Activated CD8-positive, alpha-beta T cell treated with anti-CD3 and anti-CD28 coated beads for 36 hours (primary cell): ENCODE results near the gene FAM120A. TPM values are rescaled to one million over a fixed set of nuclear protein-coding genes. Genes with fewer than 3 reads are reported as not detected.

ENCODE experiments used
- ATAC-seq: fragments of 200-7000 bp; cut with Tn5 transposase; one replicate; pipeline ENCODE4 v1.10.0; 2021; ENCODE audit warnings: mild to moderate bottlenecking, moderate library complexity
- CTCF ChIA-PET: fragments of 350-600 bp; sonication (Branson Sonifier 250); formaldehyde crosslinking; loops from one replicate; lab custom pipeline; 2021; ENCODE audit warnings: antibody characterized with exemption; lab: Charles Lee
- POLR2A ChIA-PET: fragments of 350-600 bp; sonication (Branson Sonifier 250); formaldehyde crosslinking; loops from one replicate; lab custom pipeline; 2021; ENCODE audit warnings: antibody characterized with exemption; lab: Charles Lee
- DNase-seq: peaks from one replicate; pipeline ENCODE4 v3.0.0-alpha.2; 2020
- H3K27ac Mint-ChIP-seq: one replicate; pipeline ENCODE4 v1.8.0; 2021; ENCODE audit warnings: mild to moderate bottlenecking, mixed read lengths
- H3K27me3 Mint-ChIP-seq: one replicate; pipeline ENCODE4 v1.8.0; 2021; ENCODE audit warnings: mixed read lengths
- H3K36me3 Mint-ChIP-seq: one replicate; pipeline ENCODE4 v1.8.0; 2021; ENCODE audit warnings: low read depth, mixed read lengths
- H3K4me1 Mint-ChIP-seq: one replicate; pipeline ENCODE4 v1.8.0; 2021; ENCODE audit warnings: low read depth, mixed read lengths
- H3K4me3 Mint-ChIP-seq: one replicate; pipeline ENCODE4 v1.8.0; 2021; ENCODE audit warnings: mild to moderate bottlenecking, moderate library complexity, mixed read lengths
- H3K9me3 Mint-ChIP-seq: one replicate; pipeline ENCODE4 v1.8.0; 2021; ENCODE audit warnings: mixed read lengths
- intact Hi-C: fragments of 100-400 bp; cut with micrococcal nuclease; formaldehyde crosslinking; loops from one replicate; pipeline ENCODE4 v1.10.0; 2022
- total RNA-seq, 2 experiments: library from RNA; stranded (reverse); gene quantifications; one replicate each; pipeline ENCODE4 v1.2.3, GENCODE V29; 2021
- TF ChIP-seq, protein P1 (sequence below): fragments of 200-600 bp; IDR thresholded peaks from one replicate; pipeline ENCODE4 v1.8.0; 2022; ENCODE audit warnings: antibody characterized with exemption, mild to moderate bottlenecking

The FAM120A gene
- total RNA-seq, 2 experiments from 2014 or later, result 121 to 125 TPM

DNA sequence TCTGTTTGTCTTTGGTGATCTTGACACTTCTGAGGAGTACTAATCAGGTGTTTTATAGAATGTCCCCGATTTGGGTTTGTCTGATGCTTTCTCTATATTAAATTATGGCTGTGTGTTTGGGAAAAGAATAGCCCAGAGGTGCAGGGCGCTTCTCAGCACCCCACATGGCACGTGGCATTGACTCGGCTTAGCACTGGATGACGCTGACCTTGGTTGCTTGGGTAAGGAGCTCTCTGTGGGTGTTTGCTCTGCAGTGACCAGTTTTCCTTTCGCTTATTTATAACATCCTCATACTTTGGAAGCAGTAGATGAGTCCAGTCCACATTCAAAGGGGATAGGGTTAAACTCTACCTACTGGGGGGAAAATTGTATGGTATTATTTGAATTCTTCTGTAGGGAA, 14.4 kb downstream of the FAM120A start:
- Mint-ChIP-seq H3K4me3 (no peak overlapping the region), H3K9me3 (no peaks in the 10 kb centered on the region), H3K27me3 (no peaks in the 10 kb centered on the region), H3K36me3 (peaks cover 31% of the 10 kb centered on the region), H3K4me1 (peaks cover 85% of the 10 kb centered on the region), H3K27ac (peak overlapping the region; percentile 55)
- ATAC-seq (no peak), DNase-seq (no peak)
- TF ChIP-seq, protein P1, sequence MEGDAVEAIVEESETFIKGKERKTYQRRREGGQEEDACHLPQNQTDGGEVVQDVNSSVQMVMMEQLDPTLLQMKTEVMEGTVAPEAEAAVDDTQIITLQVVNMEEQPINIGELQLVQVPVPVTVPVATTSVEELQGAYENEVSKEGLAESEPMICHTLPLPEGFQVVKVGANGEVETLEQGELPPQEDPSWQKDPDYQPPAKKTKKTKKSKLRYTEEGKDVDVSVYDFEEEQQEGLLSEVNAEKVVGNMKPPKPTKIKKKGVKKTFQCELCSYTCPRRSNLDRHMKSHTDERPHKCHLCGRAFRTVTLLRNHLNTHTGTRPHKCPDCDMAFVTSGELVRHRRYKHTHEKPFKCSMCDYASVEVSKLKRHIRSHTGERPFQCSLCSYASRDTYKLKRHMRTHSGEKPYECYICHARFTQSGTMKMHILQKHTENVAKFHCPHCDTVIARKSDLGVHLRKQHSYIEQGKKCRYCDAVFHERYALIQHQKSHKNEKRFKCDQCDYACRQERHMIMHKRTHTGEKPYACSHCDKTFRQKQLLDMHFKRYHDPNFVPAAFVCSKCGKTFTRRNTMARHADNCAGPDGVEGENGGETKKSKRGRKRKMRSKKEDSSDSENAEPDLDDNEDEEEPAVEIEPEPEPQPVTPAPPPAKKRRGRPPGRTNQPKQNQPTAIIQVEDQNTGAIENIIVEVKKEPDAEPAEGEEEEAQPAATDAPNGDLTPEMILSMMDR, result no peak
- POLR2A ChIA-PET, result interaction anchor here (0.6 to 1.3 kb wide), 2 partner anchors 8 to 13 kb away, joined by 3 to 4 read pairs; no protein-coding TSS in a partner anchor
- intact Hi-C loops, result no loop called here
- CTCF ChIA-PET, result interaction anchor here (3.7 kb wide), 1 partner anchor 12 kb away, joined by 21 read pairs; the partner anchor contains the start of gene FAM120AOS

DNA sequence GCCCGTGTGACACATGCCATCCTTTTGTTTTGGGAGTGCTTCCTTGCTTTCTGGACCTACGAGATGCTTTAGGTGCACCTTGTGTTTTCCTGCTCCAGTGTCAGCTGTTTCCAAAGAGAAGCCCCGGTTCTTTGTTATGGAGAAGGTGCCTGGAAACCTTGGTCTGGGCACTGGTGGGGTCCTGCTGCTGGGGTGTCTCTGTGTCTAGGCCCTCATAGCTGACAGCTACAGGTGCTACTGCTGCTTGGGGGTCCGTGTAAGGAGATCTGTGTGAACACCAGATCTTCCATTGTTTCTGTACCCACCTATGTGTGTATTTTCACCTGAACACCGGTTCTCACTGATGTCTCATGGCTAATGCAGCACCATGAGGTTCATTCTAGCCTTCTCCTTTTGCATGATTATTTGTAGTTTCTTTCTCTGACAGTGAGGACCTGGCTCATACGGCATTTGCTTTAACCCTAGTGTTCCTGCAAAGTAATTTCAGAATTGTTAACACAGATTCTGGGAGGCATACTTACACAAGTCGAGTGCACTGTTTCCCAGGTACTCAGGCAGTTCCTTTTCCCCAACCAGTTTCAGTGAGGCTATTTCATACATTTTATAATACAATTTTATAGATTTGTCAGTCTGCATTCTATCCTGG, 15.1 kb downstream of the FAM120A start:
- POLR2A ChIA-PET, result interaction anchor here (0.6 to 1.3 kb wide), 2 partner anchors 8 to 13 kb away, joined by 3 to 4 read pairs; no protein-coding TSS in a partner anchor
- Mint-ChIP-seq H3K27ac (peak overlapping the region; percentile 76), H3K4me3 (no peak overlapping the region), H3K36me3 (peaks cover 29% of the 10 kb centered on the region), H3K4me1 (peaks cover 85% of the 10 kb centered on the region), H3K9me3 (no peaks in the 10 kb centered on the region), H3K27me3 (no peaks in the 10 kb centered on the region)
- intact Hi-C loops, result no loop called here
- ATAC-seq (no peak), DNase-seq (no peak)
- TF ChIP-seq, protein P1, result no peak
- CTCF ChIA-PET, result interaction anchor here (3.7 kb wide), 1 partner anchor 12 kb away, joined by 21 read pairs; the partner anchor contains the start of gene FAM120AOS

DNA sequence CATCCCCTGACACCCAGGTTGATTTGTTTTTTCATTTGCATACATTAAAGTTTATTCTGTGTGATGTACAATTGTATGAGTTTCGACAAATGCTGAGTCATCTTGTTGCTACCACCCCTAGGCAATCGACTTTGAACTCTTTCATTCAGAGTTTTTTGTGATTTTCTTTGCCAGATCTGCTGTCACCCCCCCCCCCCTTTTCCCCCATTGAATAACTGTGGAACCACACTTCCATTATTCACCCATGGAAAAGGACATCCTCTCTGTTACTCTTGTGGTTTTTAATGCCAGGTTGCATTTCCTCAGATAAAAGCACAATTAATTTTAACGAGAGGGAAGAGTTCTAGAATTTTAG, 15.6 kb downstream of the FAM120A start:
- DNase-seq, result no peak
- ChIA-PET CTCF (no interaction called here), POLR2A (no interaction called here)
- peaks cover 81% of the 10 kb centered on the region for H3K4me1 Mint-ChIP-seq
- no peaks in the 10 kb centered on the region for H3K9me3 Mint-ChIP-seq
- TF ChIP-seq, protein P1, result no peak
- H3K4me3 Mint-ChIP-seq, result no peak overlapping the region
- H3K27me3 Mint-ChIP-seq, result no peaks in the 10 kb centered on the region
- peak overlapping the region; percentile 76 for H3K27ac Mint-ChIP-seq
- no peak for ATAC-seq
- peaks cover 29% of the 10 kb centered on the region for H3K36me3 Mint-ChIP-seq
- intact Hi-C loops, result no loop called here

DNA sequence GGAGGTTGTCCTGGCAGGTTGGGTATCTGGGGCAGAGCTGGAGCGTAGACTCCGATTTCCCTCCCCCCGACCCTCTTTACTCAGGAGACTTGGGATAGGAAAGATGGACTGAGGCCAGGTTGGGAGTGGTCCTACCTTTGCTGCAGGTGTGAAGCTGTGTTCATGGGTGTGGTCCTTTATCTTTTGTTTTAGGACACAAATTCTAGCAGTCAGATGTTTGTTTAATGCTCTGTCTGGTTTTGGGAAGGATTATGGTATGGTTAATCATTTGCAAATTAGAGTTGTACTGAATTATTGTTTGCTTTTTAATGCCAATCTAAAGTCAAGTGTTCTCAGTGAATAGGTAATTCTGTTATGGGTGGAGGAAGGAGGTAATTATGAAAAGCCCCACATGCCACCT, 16.0 kb downstream of the FAM120A start:
- Mint-ChIP-seq H3K4me3 (no peak overlapping the region), H3K36me3 (peaks cover 32% of the 10 kb centered on the region), H3K27ac (peak overlapping the region; percentile 76), H3K9me3 (no peaks in the 10 kb centered on the region), H3K27me3 (no peaks in the 10 kb centered on the region), H3K4me1 (peaks cover 80% of the 10 kb centered on the region)
- POLR2A ChIA-PET, result interaction anchor here (1.1 to 1.8 kb wide), 2 partner anchors 10 to 15 kb away, joined by 3 to 4 read pairs; no protein-coding TSS in a partner anchor
- no peak for ATAC-seq
- intact Hi-C loops, result no loop called here
- no peak for DNase-seq
- CTCF ChIA-PET, result no interaction called here
- TF ChIP-seq, protein P1, result no peak
